ENCODE results near the gene COMMD6. TPM values are rescaled to one million over a fixed set of nuclear protein-coding genes. Genes with fewer than 3 reads are reported as not detected.
"Not testable (repeated sequence)": the region's sequence is repeated elsewhere in the genome, so short reads cannot be mapped to it uniquely, and the experiment has no call there.

Gene COMMD6
- total RNA-seq, 2 donors from 2014 or later, result 6.3 to 286 TPM

- peak within 1 kb of the TSS; percentile 60 to 76 for H3K4me3 ChIP-seq
- peak; percentile 97 to 98 (median 98) for DNase-seq
- H3K27ac ChIP-seq, result peak within 1 kb of the TSS; percentile 77 to 91 (median 85)
- H3K27me3 ChIP-seq, result no peaks in the 10 kb centered on the region
- TF ChIP-seq CTCF (IDR thresholded peaks at IDR 0.05) (peak; percentile 71 to 99 (median 98)), POLR2A (IDR thresholded peaks at IDR 0.05) (peak; percentile 48 to 78 (median 76))
- ATAC-seq, result peak; percentile 99
- H3K4me1 ChIP-seq, result peaks cover 16% of the 10 kb centered on the region
- no peaks in the 10 kb centered on the region for H3K9me3 ChIP-seq
- intact Hi-C loops (cut with DNase I), result no loop called here
- 0% methylated on average over 21 to 72 of the region's 74 CpGs for WGBS, 2 donors
- peaks cover 0 to 2% of the 10 kb centered on the region in 2 donors for H3K36me3 ChIP-seq (replicated peaks in 1 of 2; ENCODE audit: insufficient read depth in 1 of 2, low read depth in 2 of 2)
Measured at GRCh38 chr13:75549262-75550158, 11.9 kb upstream of the COMMD6 start, which contains the start of gene UCHL3. UCHL3 (plus strand) TSS chr13:75549791; CDS start chr13:75549821, 30 bp downstream.

GRCh38 chr13:75547917-75548316 lies 10.3 kb upstream of the COMMD6 start:
- intact Hi-C loops (cut with DNase I), result no loop called here
- ATAC-seq, result no peak
- no peak for DNase-seq
- H3K4me1 ChIP-seq, result peaks cover 16% of the 10 kb centered on the region
- no peak overlapping the region for H3K27ac ChIP-seq
- no peaks in the 10 kb centered on the region for H3K9me3 ChIP-seq
- H3K36me3 ChIP-seq (replicated peaks in 1 of 2; ENCODE audit: insufficient read depth in 1 of 2, low read depth in 2 of 2), result peaks cover 0 to 2% of the 10 kb centered on the region in 2 donors
- H3K4me3 ChIP-seq, result no peak overlapping the region
- 87 to 89% methylated on average over 3 of the region's 3 CpGs for WGBS, 2 donors
- no peak for TF ChIP-seq POLR2A (IDR thresholded peaks at IDR 0.05)
- TF ChIP-seq CTCF (IDR thresholded peaks at IDR 0.05), result no peak
- no peaks in the 10 kb centered on the region for H3K27me3 ChIP-seq

GRCh38 chr13:75545386-75545785 lies 7.7 kb upstream of the COMMD6 start:
- H3K9me3 ChIP-seq; H3K27me3 ChIP-seq; ATAC-seq; intact Hi-C loops (cut with DNase I); DNase-seq; H3K4me1 ChIP-seq; H3K27ac ChIP-seq; H3K4me3 ChIP-seq; H3K36me3 ChIP-seq (replicated peaks in 1 of 2; ENCODE audit: insufficient read depth in 1 of 2, low read depth in 2 of 2): not testable (repeated sequence)
- 84% methylated on average over 14 of the region's 14 CpGs for WGBS, 2 donors

- Histone ChIP-seq H3K36me3 (replicated peaks in 1 of 2; ENCODE audit: insufficient read depth in 1 of 2, low read depth in 2 of 2) (no peaks in the 10 kb centered on the region), H3K4me3 (no peak overlapping the region), H3K27ac (no peak overlapping the region), H3K4me1 (peaks cover 5% of the 10 kb centered on the region), H3K9me3 (no peaks in the 10 kb centered on the region), H3K27me3 (no peaks in the 10 kb centered on the region)
- TF ChIP-seq POLR2A (IDR thresholded peaks at IDR 0.05) (no peak), CTCF (IDR thresholded peaks at IDR 0.05) (no peak)
- intact Hi-C loops (cut with DNase I), result loop anchor here (5.0 kb wide), 1 partner anchor 173 kb away; no protein-coding TSS in a partner anchor
- DNase-seq (no peak), ATAC-seq (no peak)
- 82% methylated on average over 10 of the region's 10 CpGs for WGBS, 2 donors
Measured at GRCh38 chr13:75544681-75545330, 7.2 kb upstream of the COMMD6 start.

GRCh38 chr13:75541961-75542360 lies 4.3 kb upstream of the COMMD6 start:
- no peak for TF ChIP-seq POLR2A (IDR thresholded peaks at IDR 0.05)
- no peak for TF ChIP-seq CTCF (IDR thresholded peaks at IDR 0.05)
- H3K27me3 ChIP-seq, result no peaks in the 10 kb centered on the region
- peaks cover 5% of the 10 kb centered on the region for H3K4me1 ChIP-seq
- no peaks in the 10 kb centered on the region for H3K36me3 ChIP-seq (replicated peaks in 1 of 2; ENCODE audit: insufficient read depth in 1 of 2, low read depth in 2 of 2)
- intact Hi-C loops (cut with DNase I), result loop anchor here (5.0 kb wide), 1 partner anchor 170 kb away; no protein-coding TSS in a partner anchor
- no peaks in the 10 kb centered on the region for H3K9me3 ChIP-seq
- DNase-seq (no peak), ATAC-seq (no peak)
- 92 to 100% methylated on average over 1 of the region's 1 CpG for WGBS, 2 donors
- H3K27ac ChIP-seq, result no peak overlapping the region
- no peak overlapping the region for H3K4me3 ChIP-seq

All from body of pancreas (tissue), 4 donors.